SU-DHL-6 (cell line): ENCODE results near the gene CCDC136.

Source experiments
- H2AFZ ChIP-seq: fragments of 200-600 bp; sonication (generic); 2 replicates; pipeline ENCODE4 v1.6.1; 2014; ENCODE audit warnings: low read depth, mild to moderate bottlenecking, moderate library complexity, mixed read lengths, antibody characterized with exemption, low read length; ENCODE audit not compliant: severe bottlenecking
- H3F3A ChIP-seq: fragments of 200-600 bp; shearing (Covaris generic); 2 replicates; pipeline ENCODE4 v1.6.0; 2016; ENCODE audit warnings: antibody characterized with exemption, mild to moderate bottlenecking; ENCODE audit not compliant: insufficient read depth
- H3K27ac ChIP-seq: fragments of 200-600 bp; sonication (generic); 2 replicates; pipeline ENCODE4 v1.5.1; 2016; ENCODE audit warnings: low read depth, mild to moderate bottlenecking, low read length, moderate library complexity, mixed read lengths
- H3K27me3 ChIP-seq: fragments of 200-600 bp; sonication (generic), shearing (Covaris generic); 2 replicates; pipeline ENCODE4 v1.6.0; 2014; ENCODE audit warnings: mild to moderate bottlenecking, low read length
- H3K36me3 ChIP-seq: fragments of 200-600 bp; sonication (generic); 2 replicates; pipeline ENCODE4 v1.6.1; 2014; ENCODE audit warnings: mild to moderate bottlenecking, low read length, mixed read lengths
- H3K4me2 ChIP-seq: fragments of 300-600, 200-600 bp; shearing (Covaris generic), sonication (generic); 2 replicates; pipeline ENCODE4 v1.6.0; 2014; ENCODE audit warnings: low read length, low read depth, mild to moderate bottlenecking; ENCODE audit not compliant: poor library complexity, severe bottlenecking
- H3K4me3 ChIP-seq: fragments of 200-600 bp; sonication (generic); 2 replicates; pipeline ENCODE4 v1.5.1; 2014; ENCODE audit warnings: antibody characterized with exemption, low read length, mild to moderate bottlenecking, mixed read lengths; ENCODE audit not compliant: insufficient read depth, poor library complexity, severe bottlenecking
- H3K79me2 ChIP-seq: fragments of 200-600 bp; sonication (generic); 2 replicates; pipeline ENCODE4 v1.6.1; 2014; ENCODE audit warnings: mild to moderate bottlenecking, low read length, moderate library complexity; ENCODE audit not compliant: insufficient read depth
- H3K9ac ChIP-seq: fragments of 200-600 bp; sonication (generic); 2 replicates; pipeline ENCODE4 v1.7.0; 2014; ENCODE audit warnings: mild to moderate bottlenecking, low read length
- H3K9me2 ChIP-seq: fragments of 200-600 bp; sonication (generic); replicated peaks from 2 replicates; pipeline ENCODE4 v1.6.1; 2014; ENCODE audit warnings: low read length; ENCODE audit not compliant: insufficient read depth
- H3K9me3 ChIP-seq: fragments of 200-600 bp; sonication (generic); 2 replicates; pipeline ENCODE4 v1.6.1; 2014; ENCODE audit warnings: low read length, mixed read lengths; ENCODE audit not compliant: insufficient read depth
- H4K20me1 ChIP-seq: fragments of 200-600 bp; sonication (generic); 2 replicates; pipeline ENCODE4 v1.6.1; 2014; ENCODE audit warnings: low read depth, mild to moderate bottlenecking, antibody characterized with exemption, low read length, moderate library complexity, mixed read lengths
- CTCF ChIP-seq: fragments of 200-600 bp; sonication (generic); IDR thresholded peaks from one replicate; pipeline ENCODE4 v1.5.1; 2017; ENCODE audit warnings: antibody characterized with exemption, mild to moderate bottlenecking, low read length, moderate library complexity; ENCODE audit not compliant: insufficient read depth, poor library complexity, severe bottlenecking
- EZH2phosphoT487 ChIP-seq: fragments of 200-600 bp; sonication (generic), shearing (Covaris generic); conservative IDR thresholded peaks from 2 replicates; pipeline ENCODE4 v1.6.1; 2018; ENCODE audit warnings: mild to moderate bottlenecking, antibody characterized with exemption, low read length, moderate library complexity, mixed read lengths

Gene CCDC136

DNA sequence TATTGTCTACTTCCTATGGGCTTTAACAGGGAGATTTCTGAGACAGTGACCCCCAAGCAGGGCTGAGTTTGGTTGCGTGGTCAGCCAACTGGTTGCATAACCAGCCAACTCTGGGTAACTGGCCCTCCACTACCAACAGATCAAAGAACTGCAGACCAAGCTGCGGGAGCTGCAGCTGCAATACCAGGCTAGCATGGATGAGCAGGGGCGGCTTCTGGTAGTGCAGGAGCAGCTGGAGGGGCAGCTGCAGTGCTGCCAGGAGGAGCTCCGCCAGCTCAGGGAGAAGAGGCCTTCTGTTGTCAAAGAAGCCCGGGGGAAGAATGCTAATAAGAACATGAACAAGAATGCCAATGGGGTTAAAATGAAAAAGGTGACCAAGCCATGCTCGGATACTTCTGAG is 22.7 kb downstream of the CCDC136 start:
- TF ChIP-seq CTCF (no peak), EZH2phosphoT487 (no peak)
- Histone ChIP-seq H3K9me3 (no peaks in the 10 kb centered on the region), H3K36me3 (no peaks in the 10 kb centered on the region)

GRCh38 chr7:128815289-128815942 is 23.6 kb downstream of the CCDC136 start:
- H3K9me3 ChIP-seq = no peaks in the 10 kb centered on the region
- no peak overlapping the region for H3K27ac ChIP-seq
- H4K20me1 ChIP-seq = no peaks in the 10 kb centered on the region
- no peaks in the 10 kb centered on the region for H3K9me2 ChIP-seq
- no peak overlapping the region for H3K9ac ChIP-seq
- H3K79me2 ChIP-seq = no peaks in the 10 kb centered on the region
- no peaks in the 10 kb centered on the region for H3K27me3 ChIP-seq
- no peak overlapping the region for H2AFZ ChIP-seq
- no peak overlapping the region for H3K4me2 ChIP-seq
- H3K4me3 ChIP-seq = no peak overlapping the region
- H3F3A ChIP-seq = no peaks in the 10 kb centered on the region
- TF ChIP-seq EZH2phosphoT487 (no peak), CTCF (no peak)
- H3K36me3 ChIP-seq = no peaks in the 10 kb centered on the region

More for the DNA sequence above, 22.7 kb downstream of the CCDC136 start:
- Histone ChIP-seq H3F3A (no peaks in the 10 kb centered on the region), H3K79me2 (no peaks in the 10 kb centered on the region), H3K9me2 (no peaks in the 10 kb centered on the region), H4K20me1 (no peaks in the 10 kb centered on the region), H3K27ac (no peak overlapping the region), H3K4me3 (no peak overlapping the region), H3K9ac (no peak overlapping the region), H3K27me3 (no peaks in the 10 kb centered on the region), H2AFZ (no peak overlapping the region), H3K4me2 (no peak overlapping the region)

GRCh38 chr7:128818694-128819093 is 26.9 kb downstream of the CCDC136 start:
- no peak overlapping the region for H3K4me3 ChIP-seq
- no peak for TF ChIP-seq CTCF
- no peak for TF ChIP-seq EZH2phosphoT487
- H3K9me3 ChIP-seq = no peaks in the 10 kb centered on the region
- H3K4me2 ChIP-seq = no peak overlapping the region
- no peaks in the 10 kb centered on the region for H3K9me2 ChIP-seq
- H3K79me2 ChIP-seq = no peaks in the 10 kb centered on the region
- H3K9ac ChIP-seq = no peak overlapping the region
- H3K36me3 ChIP-seq = no peaks in the 10 kb centered on the region
- no peaks in the 10 kb centered on the region for H3F3A ChIP-seq
- no peak overlapping the region for H3K27ac ChIP-seq
- H2AFZ ChIP-seq = no peak overlapping the region
- no peaks in the 10 kb centered on the region for H4K20me1 ChIP-seq
- H3K27me3 ChIP-seq = no peaks in the 10 kb centered on the region
